Uterus (tissue), 2 donors: ENCODE data around the gene MRPL52.

Experiments
- CTCF ChIP-seq, 4 experiments: fragments of 200-600 bp in 2 of 4; fragments of 450-650 bp in 2 of 4; sonication (generic) in 2 of 4; IDR thresholded peaks; one replicate each; pipeline ENCODE4 v1.5.1; 2016 to 2019; ENCODE audit warnings: antibody characterized with exemption in 4 of 4, mild to moderate bottlenecking in 2 of 4, moderate library complexity in 1 of 4
- POLR2A ChIP-seq, 2 donors: fragments of 450-650 bp; IDR thresholded peaks; one replicate each; pipeline ENCODE4 v1.6.1; 2016; ENCODE audit warnings: antibody characterized with exemption in 2 of 2, mild to moderate bottlenecking in 1 of 2, moderate library complexity in 1 of 2

- TF ChIP-seq CTCF (IDR thresholded peaks at IDR 0.05): no peak
- no peak for TF ChIP-seq POLR2A (IDR thresholded peaks at IDR 0.05)
These were observed 38.4 kb upstream of the MRPL52 start for GRCh38 chr14:22791301-22791700.
